GM21447 (cell line): Measurements from ENCODE around the gene CDK11B.
A peak's percentile ranks its signal among the peaks of the same experiment; 100 is the strongest.
"Not testable (repeated sequence)": the region's sequence is repeated elsewhere in the genome, so short reads cannot be mapped to it uniquely, and the experiment has no call there.

Experiments used
- ATAC-seq: cut with Tn5 transposase; IDR thresholded peaks from one replicate; pipeline ENCODE4 v1.9.1; 2021; ENCODE audit not compliant: unreplicated experiment

CDK11B gene

DNA sequence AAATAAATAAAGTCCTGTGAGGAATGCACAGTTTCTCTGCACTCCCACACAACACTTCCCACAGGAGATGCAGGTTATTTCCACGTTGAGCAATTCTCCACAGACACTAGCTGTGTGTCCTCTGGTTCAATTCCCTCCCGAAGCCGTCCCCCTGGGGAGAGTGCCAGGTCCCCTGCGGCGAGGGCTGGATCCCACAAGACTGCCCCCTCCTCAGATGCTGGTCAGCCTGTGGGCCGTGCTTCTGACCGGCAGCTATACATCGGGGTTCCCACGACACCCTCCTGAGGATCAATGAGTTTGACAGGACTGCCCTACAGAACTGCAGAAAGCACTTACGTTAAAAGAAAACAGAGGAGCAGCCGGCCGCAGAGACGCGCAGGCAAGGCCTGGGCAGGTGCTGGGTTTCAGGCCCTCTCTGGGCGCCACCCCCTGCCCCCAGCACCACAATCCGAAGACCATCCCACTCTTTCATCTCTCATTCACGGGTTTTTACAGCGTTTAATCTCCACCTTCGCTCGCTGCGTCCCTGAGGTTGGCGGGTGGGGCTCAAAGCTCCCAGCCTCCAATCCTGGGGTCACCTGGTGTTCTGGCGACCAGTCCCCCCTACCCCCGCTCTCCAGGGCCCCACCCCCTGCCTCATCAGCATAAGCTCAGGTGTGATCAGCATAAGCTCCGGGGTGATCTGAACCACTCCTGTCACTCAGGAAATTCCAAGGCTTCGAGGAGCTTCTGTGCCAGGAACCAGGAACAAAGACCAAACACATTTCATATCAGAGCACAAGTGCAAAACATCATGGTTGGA, 24.5 kb upstream of the CDK11B start:
- ATAC-seq: no peak

DNA sequence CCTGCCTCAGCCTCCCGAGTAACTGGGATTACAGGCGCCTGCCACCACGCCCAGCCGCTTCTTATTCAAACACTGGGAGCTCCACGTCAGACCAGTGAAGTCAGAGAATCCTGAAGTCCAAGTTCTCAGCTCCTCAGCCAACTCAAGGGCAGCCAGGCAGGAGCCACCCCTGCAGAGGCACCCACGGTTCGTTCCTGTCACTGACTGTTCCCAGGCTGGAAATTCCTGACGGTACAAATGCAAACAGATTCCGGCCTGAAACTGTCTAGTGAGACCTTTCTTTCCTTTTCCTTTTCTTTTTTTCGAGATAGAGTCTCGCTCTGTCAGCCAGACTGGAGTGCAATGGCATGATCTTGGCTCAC, 22.1 kb upstream of the CDK11B start:
- ATAC-seq: no peak

DNA sequence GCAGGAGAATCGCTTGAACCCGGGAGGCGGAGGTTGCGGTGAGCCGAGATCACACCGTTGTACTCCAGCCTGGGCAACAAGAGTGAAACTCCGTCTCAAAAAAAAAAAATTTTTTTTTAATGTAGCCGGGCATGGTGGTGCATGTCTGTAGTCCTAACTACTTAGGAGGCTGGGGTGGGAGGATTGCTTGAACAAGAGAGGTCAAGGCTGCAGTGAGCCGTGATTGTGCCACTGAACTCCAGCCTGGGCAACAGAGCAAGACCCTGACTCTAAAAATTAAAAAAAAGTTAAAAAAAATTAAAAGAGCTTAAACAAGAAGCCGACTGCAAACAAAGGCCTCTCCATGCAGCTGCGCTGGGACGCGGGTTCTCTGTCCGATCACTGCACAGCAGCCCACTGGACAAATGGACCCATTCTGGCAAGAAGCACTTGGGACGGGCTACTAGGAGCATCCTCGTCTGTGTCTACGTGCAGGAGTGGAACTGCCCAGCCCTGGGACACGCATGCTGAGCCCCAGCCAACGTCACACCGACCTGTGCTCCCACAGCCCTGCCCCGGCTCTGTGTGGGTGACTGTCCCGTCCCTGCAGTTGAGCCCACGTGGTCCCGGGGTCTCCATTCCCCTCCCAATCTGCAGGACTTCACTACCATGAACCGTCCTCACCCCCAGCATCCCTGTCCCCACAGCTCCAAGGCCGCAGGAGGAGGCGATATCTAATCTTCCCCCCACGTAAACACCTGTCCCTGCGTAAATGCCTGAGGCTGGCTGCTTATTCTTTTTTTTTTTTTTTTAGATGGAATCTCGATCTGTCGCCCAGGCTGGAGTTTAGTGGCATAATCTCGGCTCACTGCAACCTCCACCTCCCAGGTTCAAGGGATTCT, 21.5 kb upstream of the CDK11B start:
- ATAC-seq: no peak

DNA sequence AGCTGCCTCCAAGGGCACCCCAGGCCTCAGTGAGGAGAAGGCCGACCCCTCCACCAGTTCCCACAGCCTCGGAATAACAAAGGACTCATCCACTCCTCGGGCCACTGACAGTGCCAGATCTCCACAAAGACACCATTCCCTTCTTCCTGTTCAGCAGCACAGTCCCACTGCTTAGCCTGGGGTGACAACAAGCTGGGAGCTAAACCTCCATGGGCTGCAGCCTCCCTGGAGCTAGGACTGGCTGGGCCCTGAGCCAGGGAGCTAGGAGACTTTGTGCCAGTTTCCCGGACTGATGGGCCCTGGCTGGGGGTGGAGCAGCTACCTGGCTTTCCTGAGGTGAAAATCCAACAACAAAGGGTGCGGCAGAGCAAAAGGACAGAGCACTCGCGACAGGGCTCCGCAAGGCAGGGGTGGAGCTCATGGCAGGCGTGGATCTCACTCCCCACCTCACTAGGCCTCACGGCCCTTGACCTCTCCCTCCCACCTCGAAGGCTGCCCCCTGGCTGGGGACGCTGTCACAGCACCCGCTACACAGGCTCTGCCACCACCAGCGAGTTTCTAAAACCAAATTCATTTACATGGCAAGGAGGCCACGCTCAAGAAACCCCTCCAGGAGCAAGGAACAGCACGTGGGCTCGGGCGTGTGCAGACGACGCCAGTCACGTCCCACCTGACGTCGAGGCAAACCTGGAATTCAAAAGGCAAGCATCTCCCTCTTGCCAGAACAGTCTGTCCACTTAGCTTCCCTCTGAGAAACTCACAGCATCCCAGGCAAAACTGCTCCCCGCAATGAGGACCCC, 20.0 kb upstream of the CDK11B start:
- peak; percentile 2 for ATAC-seq

DNA sequence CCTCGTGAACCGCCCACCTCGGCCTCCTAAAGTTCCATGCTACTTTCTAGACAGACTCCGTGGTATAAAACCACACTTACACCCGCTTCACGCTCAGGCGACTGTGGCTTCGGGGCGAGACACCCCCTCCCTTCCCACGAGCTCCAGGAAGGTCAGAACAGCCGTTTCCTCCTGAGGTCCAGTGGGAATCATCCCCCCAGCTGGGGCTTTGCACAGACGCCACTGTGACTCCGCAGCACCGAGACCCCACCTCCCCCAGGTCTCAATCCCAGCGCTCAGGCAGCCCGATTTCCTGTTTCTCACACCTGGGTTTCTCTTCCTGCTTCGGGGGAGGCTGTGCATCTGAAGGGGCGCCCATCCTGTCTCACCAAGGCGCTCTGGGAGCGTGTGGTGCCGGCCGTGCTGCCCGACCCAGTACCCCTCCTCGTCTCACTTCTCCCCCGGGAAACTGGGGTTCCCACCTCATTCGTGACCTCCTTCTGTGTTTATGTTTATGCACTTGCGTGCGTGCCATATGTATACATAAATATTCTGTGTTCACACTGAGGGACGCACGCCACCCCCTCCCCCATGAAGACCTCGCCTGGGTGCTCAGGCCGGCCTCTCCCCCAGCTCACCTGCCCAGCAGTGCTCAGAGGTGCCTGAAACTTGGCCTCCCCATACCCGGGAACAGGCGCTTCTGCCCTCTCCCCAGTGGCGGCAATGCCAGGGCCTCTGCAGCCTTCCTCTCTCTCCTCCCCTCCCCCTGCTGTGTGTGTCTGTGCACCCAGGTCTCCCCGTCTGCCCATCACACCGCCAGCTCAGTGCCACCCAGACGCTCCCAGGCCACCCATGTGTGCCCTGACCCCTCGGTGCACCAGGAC, 19.1 kb upstream of the CDK11B start:
- ATAC-seq: peak; percentile 80

DNA sequence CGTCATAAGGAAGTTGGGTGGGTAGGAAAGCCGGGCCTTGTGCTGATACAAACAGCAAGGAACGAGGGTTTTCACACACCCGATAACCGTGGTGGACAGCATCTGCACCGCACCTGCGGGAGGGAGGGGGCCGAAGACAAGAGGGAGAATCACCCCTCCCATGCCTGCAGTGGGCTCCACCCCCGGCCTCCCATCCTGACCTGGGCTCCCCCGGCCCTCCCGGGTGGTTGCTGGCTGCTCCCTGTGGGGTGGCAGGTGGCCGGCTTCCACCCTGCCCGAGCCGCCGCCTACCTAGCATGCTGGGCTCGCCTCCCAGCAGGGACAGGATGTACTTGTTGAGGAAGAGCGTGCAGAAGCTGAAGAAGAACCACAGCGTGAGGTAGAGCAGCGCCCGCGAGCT, 17.3 kb upstream of the CDK11B start:
- not testable (repeated sequence) for ATAC-seq

DNA sequence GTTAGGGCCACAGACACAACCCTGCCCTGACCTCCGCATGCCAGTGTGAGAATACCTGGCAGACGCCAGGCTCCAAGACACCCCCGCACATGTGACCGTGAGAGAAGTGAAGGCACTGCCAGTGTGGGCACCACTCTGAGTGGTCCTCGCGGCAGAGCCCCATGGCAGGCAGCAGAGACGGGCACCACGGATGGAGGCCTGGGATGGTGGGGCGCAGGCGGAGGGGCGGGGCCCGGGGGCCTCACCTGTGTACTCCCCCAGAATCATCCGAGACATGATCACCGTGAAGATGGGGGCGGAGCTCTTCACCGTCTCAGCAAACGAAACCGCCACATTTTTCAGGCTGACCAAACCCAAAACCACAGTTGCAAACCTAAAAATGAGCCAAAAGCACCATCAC, 16.4 kb upstream of the CDK11B start:
- ATAC-seq: not testable (repeated sequence)

DNA sequence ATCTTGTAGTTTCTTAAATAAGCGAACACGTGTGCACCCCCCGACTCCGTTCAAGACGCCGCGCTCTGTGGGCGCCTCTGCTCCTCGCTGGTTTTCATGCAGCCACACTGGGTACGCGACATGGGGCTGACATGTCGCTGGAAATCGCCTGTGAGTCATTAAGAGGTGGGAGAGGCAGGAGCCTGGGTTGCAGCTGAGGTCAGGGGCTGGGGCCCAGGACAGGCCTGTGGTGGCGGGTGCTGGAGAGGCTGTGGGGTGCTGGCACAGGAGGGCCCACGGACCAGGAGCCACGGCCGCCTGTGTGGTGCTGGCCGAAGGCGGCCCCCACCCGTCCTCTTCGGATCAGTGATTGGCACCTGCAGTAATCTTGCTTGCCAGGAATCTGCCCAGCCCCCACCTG, 16.0 kb upstream of the CDK11B start:
- ATAC-seq: not testable (repeated sequence)

DNA sequence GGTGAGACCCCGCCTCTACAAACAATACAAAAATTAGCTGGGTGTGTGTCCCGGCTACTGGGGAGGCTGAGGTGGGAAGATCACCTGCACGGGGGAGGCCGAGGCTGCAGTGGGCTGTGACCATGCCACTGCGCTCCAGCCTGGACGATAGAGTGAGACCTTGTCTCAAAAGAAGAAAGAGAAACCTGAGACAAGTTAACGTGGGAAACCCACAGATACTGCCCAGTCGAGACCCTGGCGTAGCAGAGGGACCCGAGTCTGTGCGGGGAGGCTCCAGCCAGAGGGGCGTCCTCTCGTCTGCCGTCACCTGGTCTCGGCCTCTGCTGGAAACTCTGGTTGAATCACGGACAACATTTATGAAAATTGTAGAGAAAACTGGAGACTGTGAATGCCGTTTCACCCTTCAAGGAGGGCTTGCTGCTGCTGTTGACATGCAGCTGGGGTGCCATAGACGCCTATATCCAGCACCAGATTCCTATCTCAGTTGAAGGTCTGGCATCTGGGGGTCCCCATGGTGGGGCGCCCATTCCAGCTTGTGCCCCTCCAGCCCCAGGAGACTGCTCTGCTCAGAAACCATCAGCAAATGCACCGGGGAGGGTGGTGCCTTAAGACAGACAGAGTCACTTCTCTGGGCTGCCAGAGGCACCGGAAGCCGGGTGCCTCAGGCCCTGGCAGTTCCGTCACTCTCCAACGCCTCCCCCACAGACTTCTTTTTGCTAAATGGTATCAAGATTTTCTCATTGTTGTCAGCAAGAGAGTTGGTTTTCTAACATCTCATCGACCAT, 13.6 kb upstream of the CDK11B start:
- no peak for ATAC-seq

DNA sequence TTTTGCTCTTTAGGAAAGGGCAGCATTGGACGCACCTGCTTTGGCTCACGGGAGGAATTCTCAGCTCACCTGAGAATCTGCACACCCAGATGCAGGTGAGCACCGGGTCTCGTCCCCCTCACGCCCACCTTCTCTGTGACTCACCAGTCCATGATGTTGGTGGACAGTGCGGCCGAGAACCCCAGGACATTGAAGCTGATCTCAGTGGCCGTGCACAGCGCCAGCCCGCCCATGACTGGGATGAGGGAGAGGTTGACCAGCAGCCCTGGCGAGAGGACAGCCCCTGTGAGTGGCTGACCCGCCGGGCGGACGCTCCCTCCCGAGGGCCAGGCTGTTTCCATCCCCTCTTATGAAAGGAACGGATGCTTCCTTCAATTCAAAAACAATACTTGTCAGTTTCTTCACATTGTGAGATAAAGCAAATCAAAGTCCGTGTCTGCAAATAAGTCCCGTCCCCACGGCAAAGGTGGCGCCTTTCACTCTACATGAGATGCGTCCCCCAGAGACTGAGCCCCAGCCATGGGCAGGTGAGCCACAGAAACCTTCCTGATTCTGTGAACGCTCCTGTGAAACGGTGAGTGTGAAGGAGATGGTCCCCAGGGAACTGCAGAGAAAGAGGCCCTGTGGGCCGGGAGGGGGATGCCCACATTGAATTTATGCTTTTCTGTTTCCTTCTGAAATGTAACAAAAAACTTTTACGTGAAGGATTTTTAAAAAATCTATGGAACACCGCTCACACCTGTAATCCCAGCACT, 12.7 kb upstream of the CDK11B start:
- ATAC-seq: no peak

DNA sequence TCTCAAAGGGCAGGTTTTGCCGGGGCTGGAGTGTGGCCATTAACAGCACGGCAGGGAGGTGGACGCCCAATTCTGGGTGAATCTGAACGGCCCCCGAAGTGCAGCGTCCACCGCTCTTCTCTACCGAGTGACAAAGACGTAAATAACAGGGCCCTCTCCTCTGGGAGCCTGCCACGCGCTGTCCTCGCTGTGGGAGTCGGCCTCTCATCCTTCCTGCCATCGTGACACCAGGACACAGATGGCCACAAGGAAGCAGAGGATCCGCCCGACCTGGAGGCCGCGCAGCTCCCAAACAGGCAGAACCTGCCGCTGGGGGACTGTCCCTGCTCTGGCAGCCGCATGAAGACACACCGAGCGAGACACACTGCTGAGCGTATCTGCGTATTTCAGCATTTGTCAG, 12.1 kb upstream of the CDK11B start:
- ATAC-seq: no peak

DNA sequence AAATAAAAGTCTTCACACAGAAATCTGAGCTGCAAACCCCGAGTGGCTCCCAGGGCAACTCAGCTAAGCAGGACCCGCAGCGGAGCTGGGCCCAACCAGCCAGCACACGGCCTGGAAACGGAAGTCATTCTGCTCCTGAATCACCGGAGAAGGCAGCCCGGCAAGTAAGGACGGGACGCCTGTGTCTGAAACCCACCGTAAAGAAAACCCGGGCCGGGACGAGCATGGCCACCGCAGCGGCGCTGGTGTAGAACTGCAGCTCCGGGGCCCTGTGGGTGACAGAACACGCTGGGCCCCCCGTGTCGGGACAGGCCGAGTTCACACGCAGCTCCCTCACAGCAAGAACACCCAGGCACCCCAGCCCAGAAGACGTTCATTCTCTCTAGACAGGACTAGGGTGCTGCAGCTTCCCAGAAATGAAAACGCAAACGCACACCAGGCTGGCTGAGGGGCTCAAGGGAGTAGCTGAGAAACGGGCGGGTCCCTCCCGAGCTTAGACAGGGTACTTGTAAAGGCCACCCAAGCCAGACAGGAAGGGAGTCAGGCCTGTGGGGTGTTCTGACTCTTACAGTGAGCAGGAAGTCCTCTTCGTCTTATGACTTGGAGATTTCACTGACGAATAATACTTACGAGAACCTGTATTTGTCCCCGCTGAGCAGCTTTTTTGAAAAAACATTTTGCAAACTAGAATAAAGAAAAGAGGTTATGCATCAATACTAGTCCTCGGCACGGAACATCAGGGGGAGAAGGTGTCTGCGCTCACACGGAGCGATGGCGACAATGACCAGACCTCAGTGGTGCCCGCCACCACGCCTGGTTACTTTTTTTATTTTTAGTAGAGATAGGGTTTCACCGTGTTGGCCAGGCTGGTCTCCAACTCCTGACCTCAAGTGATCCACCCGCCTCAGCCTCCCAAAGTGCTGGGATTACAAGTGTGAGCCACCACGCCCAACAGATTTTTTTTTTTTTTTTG, 10.9 kb upstream of the CDK11B start:
- no peak for ATAC-seq

DNA sequence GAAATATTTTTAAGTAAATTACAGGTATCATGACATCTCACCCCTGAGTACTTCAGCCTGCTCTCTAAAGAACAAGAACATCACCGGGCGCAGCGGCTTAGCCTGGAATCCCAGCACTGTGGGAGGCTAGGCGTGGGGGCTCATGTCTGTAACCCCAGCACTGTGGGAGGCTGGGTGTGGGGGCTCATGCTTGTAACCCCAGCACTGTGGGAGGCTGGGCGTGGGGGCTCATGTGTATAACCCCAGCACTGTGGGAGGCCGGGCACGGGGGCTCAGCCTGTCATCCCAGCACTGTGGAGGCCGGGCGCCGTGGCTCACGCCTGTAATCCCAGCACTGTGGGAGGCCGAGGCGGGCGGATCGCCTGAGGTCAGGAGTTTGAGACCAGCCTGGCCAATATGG, 7.7 kb upstream of the CDK11B start:
- ATAC-seq: no peak

DNA sequence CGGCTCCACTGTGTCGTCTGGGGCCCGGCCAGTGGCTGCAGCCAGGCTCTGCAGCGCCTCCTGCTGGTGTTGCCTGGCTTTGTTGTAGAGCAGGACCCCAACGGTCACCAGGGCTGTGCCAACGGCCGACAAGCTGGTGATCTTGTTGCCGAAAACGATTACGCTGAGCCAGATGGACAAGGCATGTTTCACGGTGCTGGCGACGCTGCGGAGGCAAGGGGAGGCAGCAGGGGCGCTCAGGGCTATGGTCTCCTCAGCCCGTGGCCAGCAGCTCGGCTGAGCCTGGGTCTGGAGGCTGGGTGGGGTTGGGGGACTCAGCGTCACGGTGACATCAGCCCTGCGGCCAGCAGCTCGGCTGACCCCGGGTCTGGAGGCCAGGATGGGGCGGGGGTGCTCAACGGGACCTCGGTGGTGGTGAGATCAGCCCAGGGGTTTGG, 7.0 kb upstream of the CDK11B start:
- ATAC-seq: no peak

DNA sequence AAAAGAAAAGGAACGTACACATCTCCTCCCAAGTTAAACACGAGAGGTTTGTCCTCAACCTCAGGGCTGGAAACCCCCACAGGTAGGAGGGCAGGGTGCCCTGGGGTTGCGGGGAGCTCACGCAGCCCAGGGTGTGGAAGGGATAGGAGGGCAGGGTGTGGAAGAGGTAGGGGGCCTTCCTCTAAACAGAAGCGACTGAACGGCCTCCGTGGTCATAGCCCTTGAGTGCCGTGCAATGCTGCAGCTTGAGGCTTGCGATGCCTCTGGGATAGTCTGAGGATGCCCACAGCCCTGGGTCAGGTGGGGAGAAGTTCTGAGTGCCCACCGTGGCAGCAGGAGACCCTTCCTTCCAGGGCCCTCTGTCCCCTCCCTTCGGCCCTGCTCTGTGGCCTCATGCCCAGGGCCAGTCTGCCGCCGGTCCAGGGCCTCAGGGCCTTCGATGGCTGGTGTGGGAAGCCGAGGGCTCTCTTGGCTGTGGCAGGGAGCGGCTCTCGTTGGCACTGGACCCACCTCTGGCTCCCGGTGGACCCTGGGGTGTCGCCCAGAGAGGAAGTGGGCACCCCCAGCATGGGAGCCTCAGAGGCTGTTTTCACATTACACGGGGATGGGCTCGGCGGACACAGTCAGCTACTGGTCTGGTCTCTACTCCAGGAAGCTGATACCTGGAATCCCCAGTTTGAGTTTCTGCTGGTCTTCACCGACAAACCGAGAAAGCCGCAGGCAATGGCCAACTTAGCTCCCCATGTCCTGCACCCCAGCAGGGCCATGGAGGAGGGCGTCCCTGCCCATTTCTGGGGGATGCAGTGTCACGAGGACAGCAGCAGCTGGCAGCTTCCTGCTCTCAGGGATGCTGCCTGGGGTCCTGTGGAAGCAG, 6.4 kb upstream of the CDK11B start:
- ATAC-seq: no peak

DNA sequence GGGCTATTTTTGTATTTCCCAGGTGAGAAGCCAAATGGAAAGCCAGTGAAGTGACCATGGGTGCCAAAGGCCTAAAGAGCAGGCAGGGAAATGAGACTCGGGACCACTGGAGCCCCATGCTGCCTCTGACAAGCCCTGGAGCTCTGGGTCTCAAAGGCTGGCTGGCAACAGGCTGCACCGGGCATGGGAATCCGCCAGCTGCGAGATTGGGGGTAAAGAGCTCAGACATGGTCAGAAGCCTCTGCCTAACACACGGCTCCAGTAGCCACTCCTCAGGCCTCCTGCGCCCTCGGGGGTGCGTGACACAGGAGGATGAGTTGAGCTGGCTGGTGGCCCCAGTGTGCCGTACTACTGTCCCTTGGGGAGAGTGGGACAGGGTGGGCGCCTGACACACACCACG, 5.5 kb upstream of the CDK11B start:
- not testable (repeated sequence) for ATAC-seq
